ENCODE data around the gene CIDEB. TPM values are rescaled to one million over a fixed set of nuclear protein-coding genes. Genes with fewer than 3 reads are reported as not detected.
A peak's percentile ranks its signal among the peaks of the same experiment; 100 is the strongest.
"Not testable (repeated sequence)": the region's sequence is repeated elsewhere in the genome, so short reads cannot be mapped to it uniquely, and the experiment has no call there.

Gene CIDEB
- total and polyA plus RNA-seq, 9 donors: 13.8 to 38.4 (median 22.6) TPM

DNA sequence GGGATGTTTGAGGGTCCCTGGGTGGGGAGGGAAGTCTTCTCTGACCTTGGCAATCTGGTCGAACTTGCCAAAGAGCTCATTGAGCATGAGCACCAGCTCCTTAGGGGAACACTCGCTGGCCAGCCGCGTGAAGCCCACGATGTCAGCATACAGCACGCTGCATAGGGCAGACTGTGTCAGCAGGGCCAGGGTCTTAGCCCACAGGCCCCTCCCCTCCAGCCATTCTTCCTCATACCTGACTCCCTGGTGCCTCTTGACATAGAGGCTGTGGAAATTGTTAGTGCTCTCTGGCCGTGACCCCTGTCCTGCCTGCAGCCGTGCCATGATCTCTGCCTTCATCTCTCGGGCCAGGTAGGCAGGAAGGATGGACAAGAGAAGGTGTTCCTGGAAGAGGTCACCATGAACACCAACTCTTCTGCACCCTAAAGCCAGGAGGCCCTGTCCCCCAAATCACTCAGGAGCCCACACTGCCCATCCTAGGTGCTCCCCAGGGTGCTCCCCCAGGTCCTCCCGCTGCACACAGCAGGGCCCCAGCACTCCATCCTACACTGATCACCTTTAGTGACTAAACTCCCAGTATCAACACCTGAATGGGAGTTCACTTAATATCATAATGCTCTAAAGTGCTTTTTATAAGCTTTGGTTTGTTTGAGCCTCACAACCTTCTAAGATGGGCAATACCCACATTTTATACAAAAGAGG, 23.3 kb upstream of the CIDEB start:
- Histone ChIP-seq H3K4me1 (ENCODE audit: insufficient read depth) (peaks cover 5% of the 10 kb centered on the region), H3K27me3 (no peaks in the 10 kb centered on the region), H3K4me3 (no peak overlapping the region), H3K27ac (no peak overlapping the region), H3K9me3 (no peaks in the 10 kb centered on the region), H3K36me3 (no peaks in the 10 kb centered on the region)
- 87 to 93% (median 89%) methylated on average over 10 of the region's 10 CpGs for WGBS, 3 donors
- no peak for DNase-seq
- intact Hi-C loops (cut with DNase I): loop anchor here in 3 of 4 donors (5.0 kb wide), 2 partner anchors 101 to 106 kb away; no protein-coding TSS in a partner anchor
- TF ChIP-seq EP300 (IDR thresholded peaks at IDR 0.05): no peak
- TF ChIP-seq POLR2A (IDR thresholded peaks at IDR 0.05): no peak
- TF ChIP-seq, protein P1, sequence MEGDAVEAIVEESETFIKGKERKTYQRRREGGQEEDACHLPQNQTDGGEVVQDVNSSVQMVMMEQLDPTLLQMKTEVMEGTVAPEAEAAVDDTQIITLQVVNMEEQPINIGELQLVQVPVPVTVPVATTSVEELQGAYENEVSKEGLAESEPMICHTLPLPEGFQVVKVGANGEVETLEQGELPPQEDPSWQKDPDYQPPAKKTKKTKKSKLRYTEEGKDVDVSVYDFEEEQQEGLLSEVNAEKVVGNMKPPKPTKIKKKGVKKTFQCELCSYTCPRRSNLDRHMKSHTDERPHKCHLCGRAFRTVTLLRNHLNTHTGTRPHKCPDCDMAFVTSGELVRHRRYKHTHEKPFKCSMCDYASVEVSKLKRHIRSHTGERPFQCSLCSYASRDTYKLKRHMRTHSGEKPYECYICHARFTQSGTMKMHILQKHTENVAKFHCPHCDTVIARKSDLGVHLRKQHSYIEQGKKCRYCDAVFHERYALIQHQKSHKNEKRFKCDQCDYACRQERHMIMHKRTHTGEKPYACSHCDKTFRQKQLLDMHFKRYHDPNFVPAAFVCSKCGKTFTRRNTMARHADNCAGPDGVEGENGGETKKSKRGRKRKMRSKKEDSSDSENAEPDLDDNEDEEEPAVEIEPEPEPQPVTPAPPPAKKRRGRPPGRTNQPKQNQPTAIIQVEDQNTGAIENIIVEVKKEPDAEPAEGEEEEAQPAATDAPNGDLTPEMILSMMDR (IDR thresholded peaks at IDR 0.05): no peak

DNA sequence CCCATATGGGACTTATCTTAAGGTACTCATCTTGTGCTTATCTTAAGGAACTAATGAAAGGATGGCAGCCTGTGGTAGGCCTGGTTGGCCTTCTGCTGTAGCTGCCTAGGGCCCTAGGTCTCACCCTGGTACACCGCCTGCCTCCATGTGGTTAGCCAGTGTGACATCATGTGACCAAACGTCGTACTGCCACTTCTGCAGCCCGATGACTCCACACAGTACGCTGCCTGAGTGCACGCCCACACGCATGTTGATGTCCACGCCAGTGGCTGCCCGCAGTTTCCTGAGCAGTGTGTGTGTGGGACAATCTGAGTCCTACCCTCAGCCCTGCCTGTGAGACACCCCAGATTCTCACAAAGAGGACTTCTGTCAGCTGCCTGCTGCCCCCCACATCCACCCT, 22.0 kb upstream of the CIDEB start:
- intact Hi-C loops (cut with DNase I): loop anchor here in 3 of 4 donors (5.0 kb wide), 3 partner anchors 33 to 108 kb away; no protein-coding TSS in a partner anchor
- TF ChIP-seq, protein P1 (IDR thresholded peaks at IDR 0.05): no peak
- TF ChIP-seq EP300 (IDR thresholded peaks at IDR 0.05) (no peak), POLR2A (IDR thresholded peaks at IDR 0.05) (no peak)

DNA sequence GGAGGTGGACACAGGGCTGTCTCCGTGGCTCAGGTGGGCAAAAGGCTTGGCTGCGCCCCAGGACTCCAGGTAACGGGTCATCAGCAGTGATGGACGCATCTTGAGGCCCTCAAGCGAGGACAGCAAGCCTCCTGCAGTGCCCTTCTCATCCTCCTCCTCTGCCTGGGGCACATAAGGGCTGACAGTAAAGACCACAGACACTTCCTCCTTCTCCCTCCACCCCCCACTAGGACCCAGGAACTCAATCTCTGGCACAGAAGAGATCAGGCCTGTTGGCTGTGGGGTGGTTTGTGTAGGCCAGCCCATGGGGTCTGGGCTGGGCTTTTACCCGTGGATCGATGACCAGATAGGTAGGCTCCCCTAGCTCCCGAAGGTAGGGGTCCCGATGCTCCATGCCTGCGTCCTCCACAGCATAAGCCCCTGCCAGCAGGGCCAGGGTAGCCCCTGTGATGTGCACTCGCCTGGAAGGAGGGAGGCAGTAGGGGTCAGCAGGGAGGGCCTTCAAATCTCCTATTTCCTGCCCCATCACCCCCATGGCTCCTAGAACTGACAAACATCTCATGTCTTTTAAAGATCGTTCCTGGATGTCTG, 21.4 kb upstream of the CIDEB start:
- WGBS, 3 donors: 89 to 90% (median 90%) methylated on average over 12 of the region's 12 CpGs
- no peak for DNase-seq
- Histone ChIP-seq H3K4me1 (ENCODE audit: insufficient read depth) (peaks cover 5% of the 10 kb centered on the region), H3K36me3 (no peaks in the 10 kb centered on the region), H3K27me3 (no peaks in the 10 kb centered on the region), H3K9me3 (no peaks in the 10 kb centered on the region), H3K4me3 (no peak overlapping the region), H3K27ac (no peak overlapping the region)
- TF ChIP-seq POLR2A (IDR thresholded peaks at IDR 0.05) (no peak), EP300 (IDR thresholded peaks at IDR 0.05) (no peak)
- TF ChIP-seq, protein P1 (IDR thresholded peaks at IDR 0.05): no peak
- intact Hi-C loops (cut with DNase I): loop anchor here in 1 of 4 donors (5.0 kb wide), 1 partner anchor 33 kb away; no protein-coding TSS in a partner anchor

More for the DNA sequence above, 22.0 kb upstream of the CIDEB start:
- DNase-seq: no peak
- WGBS, 3 donors: 81 to 87% (median 85%) methylated on average over 9 of the region's 9 CpGs
- Histone ChIP-seq H3K36me3 (no peaks in the 10 kb centered on the region), H3K4me3 (no peak overlapping the region), H3K4me1 (ENCODE audit: insufficient read depth) (peaks cover 5% of the 10 kb centered on the region), H3K27ac (no peak overlapping the region), H3K9me3 (no peaks in the 10 kb centered on the region), H3K27me3 (no peaks in the 10 kb centered on the region)

DNA sequence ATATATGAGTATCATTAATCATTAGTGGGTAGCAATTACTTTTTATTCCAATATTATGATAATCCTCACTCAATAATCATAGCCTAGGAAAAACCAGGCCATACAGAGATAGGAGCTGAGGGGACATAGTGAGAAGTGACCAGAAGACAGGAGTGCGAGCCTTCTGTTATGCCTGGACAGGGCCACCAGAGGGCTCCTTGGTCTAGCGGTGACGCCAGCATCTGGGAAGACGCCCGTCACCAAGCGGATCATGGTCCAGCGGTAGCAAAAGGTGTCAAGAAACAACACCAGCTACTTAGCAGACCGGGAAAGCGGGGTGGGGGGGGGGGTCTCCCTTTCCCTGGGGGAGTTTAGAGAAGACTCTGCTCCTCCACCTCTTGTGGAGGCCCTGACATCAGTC, 20.1 kb upstream of the CIDEB start:
- H3K4me3 ChIP-seq; H3K36me3 ChIP-seq; H3K27me3 ChIP-seq; H3K27ac ChIP-seq; H3K4me1 ChIP-seq (ENCODE audit: insufficient read depth); H3K9me3 ChIP-seq: not testable (repeated sequence)
- DNase-seq: peak in 4 of 5 donors; percentile 39 to 70 (median 60)
- intact Hi-C loops (cut with DNase I): loop anchor here in 1 of 4 donors (5.0 kb wide), 1 partner anchor 34 kb away; no protein-coding TSS in a partner anchor
- TF ChIP-seq, protein P1 (IDR thresholded peaks at IDR 0.05): peak in 2 of 3 donors; percentile 29 to 40
- WGBS, 3 donors: 1 to 6% (median 2%) methylated on average over 9 of the region's 9 CpGs

Data from ovary (tissue), 9 donors.